NCI-H345 (cell line): ENCODE results near the gene UBE2L3.
"Not testable (repeated sequence)": the region's sequence is repeated elsewhere in the genome, so short reads cannot be mapped to it uniquely, and the experiment has no call there.

Experiments used
- DNase-seq: peaks from one replicate; lab custom pipeline; 2025; lab: John Stamatoyannopoulos, UW

Gene UBE2L3

GRCh38 chr22:21599053-21599893 lies 31.8 kb downstream of the UBE2L3 start:
- DNase-seq = no peak

- no peak for DNase-seq
Observed at GRCh38 chr22:21602579-21602978, 35.1 kb downstream of the UBE2L3 start.

- no peak for DNase-seq
Observed at GRCh38 chr22:21603973-21604372, 36.5 kb downstream of the UBE2L3 start.

GRCh38 chr22:21605887-21606564 lies 38.5 kb downstream of the UBE2L3 start:
- DNase-seq = no peak

- no peak for DNase-seq
Observed at GRCh38 chr22:21606775-21607174, 39.3 kb downstream of the UBE2L3 start.

GRCh38 chr22:21609556-21610157 lies 42.1 kb downstream of the UBE2L3 start:
- not testable (repeated sequence) for DNase-seq

GRCh38 chr22:21611210-21611977 lies 43.9 kb downstream of the UBE2L3 start:
- no peak for DNase-seq

- DNase-seq = no peak
Observed at GRCh38 chr22:21612858-21613257, 45.3 kb downstream of the UBE2L3 start.

GRCh38 chr22:21613553-21614233 lies 46.2 kb downstream of the UBE2L3 start:
- no peak for DNase-seq

- no peak for DNase-seq
Observed at GRCh38 chr22:21615731-21616130, 48.2 kb downstream of the UBE2L3 start.

- not testable (repeated sequence) for DNase-seq
Observed at GRCh38 chr22:21617337-21617736, 49.8 kb downstream of the UBE2L3 start.

- DNase-seq = no peak
Observed at GRCh38 chr22:21621025-21621424, 53.5 kb downstream of the UBE2L3 start.

- no peak for DNase-seq
Observed at GRCh38 chr22:21622011-21622918, 54.8 kb downstream of the UBE2L3 start.

GRCh38 chr22:21622919-21623647 lies 55.6 kb downstream of the UBE2L3 start:
- no peak for DNase-seq

GRCh38 chr22:21623648-21623970 lies 56.1 kb downstream of the UBE2L3 start:
- DNase-seq = no peak

- no peak for DNase-seq
Observed at GRCh38 chr22:21624120-21624879, 56.8 kb downstream of the UBE2L3 start.

GRCh38 chr22:21624880-21625791 lies 57.6 kb downstream of the UBE2L3 start:
- DNase-seq = no peak

GRCh38 chr22:21626073-21626734 lies 58.7 kb downstream of the UBE2L3 start:
- DNase-seq = no peak
